HG02973 (cell line): ENCODE data around the gene DPF3.

Experiments
- ATAC-seq: cut with Tn5 transposase; IDR thresholded peaks from one replicate; pipeline ENCODE4 v1.9.1; 2021; ENCODE audit warnings: moderate library complexity; ENCODE audit not compliant: unreplicated experiment

The DPF3 gene

GRCh38 chr14:72904840-72905561 is 11.1 kb upstream of the DPF3 start:
- no peak for ATAC-seq

GRCh38 chr14:72904218-72904617 is 10.3 kb upstream of the DPF3 start:
- ATAC-seq, result no peak

- ATAC-seq, result no peak
Observed at GRCh38 chr14:72903716-72904115, 9.8 kb upstream of the DPF3 start.

GRCh38 chr14:72902801-72903530 is 9.1 kb upstream of the DPF3 start:
- no peak for ATAC-seq

- ATAC-seq, result no peak
Observed at GRCh38 chr14:72901361-72901760, 7.5 kb upstream of the DPF3 start.

GRCh38 chr14:72898448-72898847 is 4.5 kb upstream of the DPF3 start:
- ATAC-seq, result no peak

- no peak for ATAC-seq
Observed at GRCh38 chr14:72894623-72895378, 900 bp upstream of the DPF3 start.

- no peak for ATAC-seq
Observed at GRCh38 chr14:72894323-72894622, 372 bp upstream of the DPF3 start.

GRCh38 chr14:72892879-72893635 is 844 bp downstream of the DPF3 start:
- ATAC-seq, result no peak

GRCh38 chr14:72892103-72892878 is 1.6 kb downstream of the DPF3 start:
- no peak for ATAC-seq

GRCh38 chr14:72891666-72892102 is 2.2 kb downstream of the DPF3 start:
- no peak for ATAC-seq

- no peak for ATAC-seq
Observed at GRCh38 chr14:72889366-72889765, 4.5 kb downstream of the DPF3 start.

- no peak for ATAC-seq
Observed at GRCh38 chr14:72888636-72889201, 5.2 kb downstream of the DPF3 start.

- ATAC-seq, result no peak
Observed at GRCh38 chr14:72888192-72888591, 5.7 kb downstream of the DPF3 start.

GRCh38 chr14:72887514-72887913 is 6.4 kb downstream of the DPF3 start:
- ATAC-seq, result no peak

- no peak for ATAC-seq
Observed at GRCh38 chr14:72884386-72884785, 9.5 kb downstream of the DPF3 start.

- ATAC-seq, result peak; percentile 60
Observed at GRCh38 chr14:72883961-72884360, 9.9 kb downstream of the DPF3 start.

GRCh38 chr14:72883109-72883508 is 10.8 kb downstream of the DPF3 start:
- no peak for ATAC-seq

GRCh38 chr14:72882463-72882862 is 11.4 kb downstream of the DPF3 start:
- no peak for ATAC-seq

- ATAC-seq, result no peak
Observed at GRCh38 chr14:72882047-72882446, 11.9 kb downstream of the DPF3 start.
